Mucosa of descending colon (tissue), 3 donors: ENCODE data around the gene ZXDC. TPM values are rescaled to one million over a fixed set of nuclear protein-coding genes. Genes with fewer than 3 reads are reported as not detected.

Source experiments
- ATAC-seq: fragments of 200-7000 bp; cut with Tn5 transposase; one replicate; pipeline ENCODE4 v1.9.1; 2020; ENCODE audit warnings: mild to moderate bottlenecking, moderate library complexity
- DNase-seq, 3 donors: peaks; one replicate each; pipeline ENCODE4 v3.0.0-alpha.2; 2020
- H3K36me3 ChIP-seq: fragments of 200-600 bp; one replicate; pipeline ENCODE4 v1.8.0; 2021; ENCODE audit warnings: low read depth, mild to moderate bottlenecking
- H3K4me1 ChIP-seq: fragments of 200-600 bp; one replicate; pipeline ENCODE4 v1.8.0; 2021; ENCODE audit warnings: low read depth, mild to moderate bottlenecking
- H3K4me3 ChIP-seq: fragments of 200-600 bp; one replicate; pipeline ENCODE4 v1.8.0; 2021; ENCODE audit warnings: mild to moderate bottlenecking
- H3K9me3 ChIP-seq: fragments of 200-600 bp; one replicate; pipeline ENCODE4 v1.8.0; 2021; ENCODE audit warnings: mild to moderate bottlenecking
- CTCF ChIP-seq: fragments of 200-600 bp; IDR thresholded peaks from one replicate; pipeline ENCODE4 v1.8.0; 2022; ENCODE audit warnings: antibody characterized with exemption, mild to moderate bottlenecking
- intact Hi-C, 2 donors: fragments of 100-400 bp; cut with DNase I in 1 of 2; cut with micrococcal nuclease in 1 of 2; formaldehyde crosslinking; loops; one replicate each; pipeline versions ENCODE4 v1.11.0 to v1.11.1; 2022; cut with DNase I, micrococcal nuclease
- total RNA-seq, 3 donors: library from RNA; stranded (reverse); fragmentation: NEBNext Ultra II Directional in 2 of 3; extraction: Animal tissue kit (Norgen Biotek cat#: 25700) in 2 of 3; gene quantifications; one replicate each; pipeline versions ENCODE4 v1.2.1 to v1.2.4, GENCODE V29; 2021 to 2023
- donor health status: DM: no; HTN: no; CAD: no; lungs with moderate emphysema.
- donor health status: DM: no; HTN: no; CAD: no.
- donor health status: DM: no; HTN: yes; CAD: no.

Gene ZXDC
- total RNA-seq, 3 donors from 2014 or later: 28.7 to 39.4 (median 37.7) TPM

GRCh38 chr3:126517291-126517951 lies 41.7 kb upstream of the ZXDC start, which contains the start of gene UROC1:
Gene UROC1 (minus strand): TSS chr3:126517773. CDS start chr3:126517719, 54 bp downstream.
- DNase-seq (peak in 1 of 3 donors; percentile 34), ATAC-seq (no peak)
- no peaks in the 10 kb centered on the region for H3K36me3 ChIP-seq
- no peaks in the 10 kb centered on the region for H3K9me3 ChIP-seq
- intact Hi-C loops: no loop called here
- H3K4me3 ChIP-seq: no peak within 1 kb of the TSS
- no peaks in the 10 kb centered on the region for H3K4me1 ChIP-seq
- no peak for TF ChIP-seq CTCF

- H3K4me1 ChIP-seq: no peaks in the 10 kb centered on the region
- ATAC-seq: no peak
- H3K36me3 ChIP-seq: no peaks in the 10 kb centered on the region
- no peaks in the 10 kb centered on the region for H3K9me3 ChIP-seq
- DNase-seq: no peak
- no peak overlapping the region for H3K4me3 ChIP-seq
- no peak for TF ChIP-seq CTCF
- intact Hi-C loops: no loop called here
Measured at GRCh38 chr3:126516936-126517290, 41.2 kb upstream of the ZXDC start.

GRCh38 chr3:126516152-126516935 lies 40.7 kb upstream of the ZXDC start:
- ATAC-seq (no peak), DNase-seq (no peak)
- Histone ChIP-seq H3K4me1 (no peaks in the 10 kb centered on the region), H3K4me3 (no peak overlapping the region), H3K36me3 (no peaks in the 10 kb centered on the region), H3K9me3 (no peaks in the 10 kb centered on the region)
- intact Hi-C loops: no loop called here
- TF ChIP-seq CTCF: no peak

- TF ChIP-seq CTCF: no peak
- H3K4me1 ChIP-seq: no peaks in the 10 kb centered on the region
- ATAC-seq (no peak), DNase-seq (peak in 1 of 3 donors; percentile 27)
- H3K36me3 ChIP-seq: no peaks in the 10 kb centered on the region
- intact Hi-C loops: no loop called here
- no peaks in the 10 kb centered on the region for H3K9me3 ChIP-seq
- H3K4me3 ChIP-seq: no peak overlapping the region
Measured at GRCh38 chr3:126515066-126515706, 39.5 kb upstream of the ZXDC start.

- peak in 1 of 3 donors; percentile 25 for DNase-seq
- H3K36me3 ChIP-seq: no peaks in the 10 kb centered on the region
- H3K4me3 ChIP-seq: no peak overlapping the region
- no peak for TF ChIP-seq CTCF
- intact Hi-C loops: no loop called here
- ATAC-seq: no peak
- no peaks in the 10 kb centered on the region for H3K4me1 ChIP-seq
- H3K9me3 ChIP-seq: no peaks in the 10 kb centered on the region
Measured at GRCh38 chr3:126514161-126514560, 38.5 kb upstream of the ZXDC start.
